Parathyroid adenoma (tissue), 2 donors: ENCODE results near the gene FDXACB1.

Experiments
- H2AFZ ChIP-seq: fragments of 300-600 bp; sonication (generic); one replicate; pipeline ENCODE4 v1.7.0; 2017; ENCODE audit warnings: antibody characterized with exemption, mild to moderate bottlenecking
- H3K27ac ChIP-seq: fragments of 300-600 bp; sonication (generic); one replicate; pipeline ENCODE4 v1.7.0; 2017
- H3K27me3 ChIP-seq: fragments of 300-600 bp; sonication (generic); one replicate; pipeline ENCODE4 v1.7.0; 2017; ENCODE audit warnings: low read length; ENCODE audit not compliant: control insufficient read depth, insufficient read depth
- H3K36me3 ChIP-seq: fragments of 300-600 bp; sonication (generic); one replicate; pipeline ENCODE4 v1.7.0; 2017; ENCODE audit warnings: low read length; ENCODE audit not compliant: control insufficient read depth, insufficient read depth
- H3K4me1 ChIP-seq: fragments of 300-600 bp; sonication (generic); one replicate; pipeline ENCODE4 v1.7.0; 2017; ENCODE audit warnings: control low read depth
- H3K4me2 ChIP-seq: fragments of 300-600 bp; sonication (generic); one replicate; pipeline ENCODE4 v1.7.0; 2017; ENCODE audit warnings: low read length
- H3K4me3 ChIP-seq: fragments of 300-600 bp; sonication (generic); one replicate; pipeline ENCODE4 v1.7.0; 2017; ENCODE audit warnings: low read depth, low read length
- H3K79me2 ChIP-seq: fragments of 300-600 bp; sonication (generic); one replicate; pipeline ENCODE4 v1.7.0; 2017; ENCODE audit warnings: control low read depth
- H3K9ac ChIP-seq: fragments of 300-600 bp; sonication (generic); one replicate; pipeline ENCODE4 v1.7.0; 2017; ENCODE audit warnings: mild to moderate bottlenecking
- H3K9me3 ChIP-seq: fragments of 300-600 bp; sonication (generic); one replicate; pipeline ENCODE4 v1.7.0; 2017; ENCODE audit warnings: low read length; ENCODE audit not compliant: control insufficient read depth
- CTCF ChIP-seq: fragments of 300-600 bp; sonication (generic); IDR thresholded peaks from one replicate; pipeline ENCODE4 v1.7.0; 2017; ENCODE audit warnings: antibody characterized with exemption, mild to moderate bottlenecking
- donor health status: primary hyperparathyroidism.

The FDXACB1 gene

GRCh38 chr11:111836162-111836561, 42.8 kb downstream of the FDXACB1 start:
- Histone ChIP-seq H3K4me3 (no peak overlapping the region), H3K79me2 (no peaks in the 10 kb centered on the region), H3K27me3 (no peaks in the 10 kb centered on the region), H3K9me3 (no peaks in the 10 kb centered on the region), H3K9ac (no peak overlapping the region), H3K4me1 (no peaks in the 10 kb centered on the region), H3K36me3 (no peaks in the 10 kb centered on the region), H3K27ac (no peak overlapping the region), H2AFZ (no peak overlapping the region), H3K4me2 (no peak overlapping the region)
- no peak for TF ChIP-seq CTCF

- Histone ChIP-seq H3K27ac (no peak overlapping the region), H3K4me3 (no peak overlapping the region), H2AFZ (no peak overlapping the region), H3K9ac (no peak overlapping the region), H3K9me3 (no peaks in the 10 kb centered on the region), H3K79me2 (no peaks in the 10 kb centered on the region), H3K4me2 (no peak overlapping the region), H3K36me3 (no peaks in the 10 kb centered on the region), H3K4me1 (no peaks in the 10 kb centered on the region), H3K27me3 (no peaks in the 10 kb centered on the region)
- TF ChIP-seq CTCF = no peak
Measured at GRCh38 chr11:111835665-111836064, 43.3 kb downstream of the FDXACB1 start.

GRCh38 chr11:111834432-111835163, 44.4 kb downstream of the FDXACB1 start:
- H3K4me2 ChIP-seq = no peak overlapping the region
- no peaks in the 10 kb centered on the region for H3K27me3 ChIP-seq
- no peak overlapping the region for H3K9ac ChIP-seq
- no peaks in the 10 kb centered on the region for H3K4me1 ChIP-seq
- H3K79me2 ChIP-seq = no peaks in the 10 kb centered on the region
- H3K4me3 ChIP-seq = no peak overlapping the region
- no peaks in the 10 kb centered on the region for H3K36me3 ChIP-seq
- no peak overlapping the region for H2AFZ ChIP-seq
- H3K27ac ChIP-seq = no peak overlapping the region
- no peak for TF ChIP-seq CTCF
- no peaks in the 10 kb centered on the region for H3K9me3 ChIP-seq

GRCh38 chr11:111833524-111833923, 45.4 kb downstream of the FDXACB1 start:
- Histone ChIP-seq H3K9me3 (no peaks in the 10 kb centered on the region), H3K27ac (no peak overlapping the region), H3K9ac (no peak overlapping the region), H3K4me1 (no peaks in the 10 kb centered on the region), H3K27me3 (no peaks in the 10 kb centered on the region), H3K36me3 (no peaks in the 10 kb centered on the region), H3K4me3 (no peak overlapping the region), H3K79me2 (no peaks in the 10 kb centered on the region), H3K4me2 (no peak overlapping the region), H2AFZ (no peak overlapping the region)
- TF ChIP-seq CTCF = no peak
